HepG2 (cell line): ENCODE data around the gene LRRC27. TPM values are rescaled to one million over a fixed set of nuclear protein-coding genes. Genes with fewer than 3 reads are reported as not detected.

ENCODE experiments used
- ARHGAP35 ChIP-seq: sonication (generic); formaldehyde crosslinking; IDR thresholded peaks from 2 replicates; pipeline ENCODE4 v1.9.0; 2022; ENCODE audit warnings: mild to moderate bottlenecking, inconsistent platforms, moderate library complexity, missing genetic modification reagents, borderline replicate concordance
- CHCHD3 ChIP-seq: sonication (generic); formaldehyde crosslinking; IDR thresholded peaks from 2 replicates; pipeline ENCODE4 v1.8.0; 2022; ENCODE audit warnings: mild to moderate bottlenecking, missing genetic modification reagents, moderate library complexity
- HDAC2 ChIP-seq: sonication (generic); formaldehyde crosslinking; IDR thresholded peaks from 2 replicates; pipeline ENCODE4 v1.4.0; 2020; ENCODE audit warnings: missing genetic modification reagents
- KDM4B ChIP-seq: sonication (generic); formaldehyde crosslinking; IDR thresholded peaks from 2 replicates; pipeline ENCODE4 v1.4.0; 2020; ENCODE audit warnings: missing genetic modification reagents
- LCORL ChIP-seq, 2 experiments: fragments of 450-650 bp in 1 of 2; sonication (generic) in 1 of 2; formaldehyde crosslinking in 1 of 2; IDR thresholded peaks; 2 replicates each; pipeline versions ENCODE4 v1.5.0 to v1.6.1; 2017 to 2020; ENCODE audit warnings: antibody characterized with exemption in 1 of 2, missing genetic modification reagents in 1 of 2
- MYC ChIP-seq: sonication (generic); formaldehyde crosslinking; IDR thresholded peaks from 2 replicates; pipeline ENCODE4 v1.9.0; 2021; ENCODE audit warnings: missing genetic modification reagents, borderline replicate concordance
- SP5 ChIP-seq: IDR thresholded peaks from 2 replicates; pipeline ENCODE4 v1.6.1; 2016; ENCODE audit warnings: low read depth, borderline replicate concordance
- TP53 ChIP-seq: sonication (generic); formaldehyde crosslinking; conservative IDR thresholded peaks from 2 replicates; pipeline ENCODE4 v1.4.0; 2020; ENCODE audit warnings: missing genetic modification reagents
- ZBTB33 ChIP-seq: sonication (generic); formaldehyde crosslinking; IDR thresholded peaks from 2 replicates; pipeline ENCODE4 v1.4.0; 2020; ENCODE audit warnings: missing genetic modification reagents
- ZGPAT ChIP-seq: IDR thresholded peaks from 2 replicates; pipeline ENCODE4 v1.6.1; 2016; ENCODE audit warnings: mild to moderate bottlenecking
- ZMYM2 ChIP-seq: sonication (generic); formaldehyde crosslinking; IDR thresholded peaks from 2 replicates; pipeline ENCODE4 v1.8.0; 2022; ENCODE audit warnings: mild to moderate bottlenecking, missing genetic modification reagents
- ZNF160 ChIP-seq: sonication (generic); formaldehyde crosslinking; IDR thresholded peaks from 2 replicates; pipeline ENCODE4 v1.8.0; 2022; ENCODE audit warnings: mild to moderate bottlenecking, inconsistent platforms, missing genetic modification reagents
- ZNF350 ChIP-seq: sonication (generic); formaldehyde crosslinking; IDR thresholded peaks from 2 replicates; pipeline ENCODE4 v1.4.0; 2020; ENCODE audit warnings: mild to moderate bottlenecking, low read depth, missing genetic modification reagents, borderline replicate concordance
- ZNF546 ChIP-seq: sonication (generic); formaldehyde crosslinking; conservative IDR thresholded peaks from 2 replicates; pipeline ENCODE4 v1.8.1; 2023; ENCODE audit warnings: mild to moderate bottlenecking, missing genetic modification reagents
- ZNF550 ChIP-seq: sonication (generic); formaldehyde crosslinking; IDR thresholded peaks from 2 replicates; pipeline ENCODE4 v1.4.0; 2020; ENCODE audit warnings: mild to moderate bottlenecking, missing genetic modification reagents, borderline replicate concordance
- polyA plus RNA-seq, 8 experiments: library from polyadenylated mRNA; depleted of rRNA in 3 of 8; stranded (reverse) in 7 of 8; unstranded in 1 of 8; fragments of >200 nt; fragmentation: Illumina TruSeq in 4 of 8; extraction: Trizol in 4 of 8; gene quantifications; 2 replicates each; pipeline versions ENCODE4 v1.2.1 to v1.2.3, GENCODE V29; 2011 to 2016; ENCODE audit warnings: low read depth in 4 of 8, missing spikeins in 1 of 8, mixed read lengths in 1 of 8; ENCODE audit not compliant: insufficient read depth in 1 of 8
- total RNA-seq, 5 experiments: library from RNA; depleted of rRNA; stranded (reverse); fragments of >200 nt; fragmentation: Illumina TruSeq; extraction: Trizol; gene quantifications; 2 replicates each; pipeline ENCODE4 v1.2.3, GENCODE V29; 2016; ENCODE audit warnings: low read depth in 1 of 5
- TF ChIP-seq, protein P1 (sequence below): sonication (generic); formaldehyde crosslinking; IDR thresholded peaks from 2 replicates; pipeline ENCODE4 v1.4.0; 2020; ENCODE audit warnings: missing genetic modification reagents, borderline replicate concordance
- TF ChIP-seq, protein P2 (sequence below): sonication (generic); formaldehyde crosslinking; IDR thresholded peaks from 2 replicates; pipeline ENCODE4 v1.8.1; 2022; ENCODE audit warnings: low read depth, mild to moderate bottlenecking, missing genetic modification reagents

Gene LRRC27
- total and polyA plus RNA-seq, 2 of the 13 experiments (the other 11 are each of a cell fraction or from before 2014, with no cell fraction given), result 4.2 to 4.6 TPM

GRCh38 chr10:132420981-132421846 is 89.2 kb downstream of the LRRC27 start (continued):
- no peak; the same call in 1 of the 2 replicates for TF ChIP-seq ZGPAT (CRISPR knock-in tag)
- TF ChIP-seq ARHGAP35 (CRISPR knock-in tag), result no peak
- TF ChIP-seq KDM4B (CRISPR knock-in tag), result no peak
- TF ChIP-seq LCORL (IDR thresholded peaks at IDR 0.05), result no peak
- peak; percentile 82 for TF ChIP-seq LCORL (CRISPR knock-in tag; IDR thresholded peaks at IDR 0.05)
- 0 out of 2 replicates have a peak, but pooled peaks have one; percentile 21 for TF ChIP-seq MYC (CRISPR knock-in tag)
- peak; percentile 30; the same call in 1 of the 2 replicates for TF ChIP-seq ZNF350 (CRISPR knock-in tag)
- peak; percentile 17; the same call in 1 of the 2 replicates for TF ChIP-seq SP5
- no peak for TF ChIP-seq ZNF160 (CRISPR knock-in tag)
- TF ChIP-seq ZNF546 (CRISPR knock-in tag), result 0 out of 2 replicates have a peak, but pooled peaks have one; percentile 12
- TF ChIP-seq TP53 (CRISPR knock-in tag), result no peak
- TF ChIP-seq HDAC2 (CRISPR knock-in tag), result peak; percentile 42; the same call in 1 of the 2 replicates
- no peak for TF ChIP-seq ZBTB33 (CRISPR knock-in tag)
- TF ChIP-seq, protein P1, sequence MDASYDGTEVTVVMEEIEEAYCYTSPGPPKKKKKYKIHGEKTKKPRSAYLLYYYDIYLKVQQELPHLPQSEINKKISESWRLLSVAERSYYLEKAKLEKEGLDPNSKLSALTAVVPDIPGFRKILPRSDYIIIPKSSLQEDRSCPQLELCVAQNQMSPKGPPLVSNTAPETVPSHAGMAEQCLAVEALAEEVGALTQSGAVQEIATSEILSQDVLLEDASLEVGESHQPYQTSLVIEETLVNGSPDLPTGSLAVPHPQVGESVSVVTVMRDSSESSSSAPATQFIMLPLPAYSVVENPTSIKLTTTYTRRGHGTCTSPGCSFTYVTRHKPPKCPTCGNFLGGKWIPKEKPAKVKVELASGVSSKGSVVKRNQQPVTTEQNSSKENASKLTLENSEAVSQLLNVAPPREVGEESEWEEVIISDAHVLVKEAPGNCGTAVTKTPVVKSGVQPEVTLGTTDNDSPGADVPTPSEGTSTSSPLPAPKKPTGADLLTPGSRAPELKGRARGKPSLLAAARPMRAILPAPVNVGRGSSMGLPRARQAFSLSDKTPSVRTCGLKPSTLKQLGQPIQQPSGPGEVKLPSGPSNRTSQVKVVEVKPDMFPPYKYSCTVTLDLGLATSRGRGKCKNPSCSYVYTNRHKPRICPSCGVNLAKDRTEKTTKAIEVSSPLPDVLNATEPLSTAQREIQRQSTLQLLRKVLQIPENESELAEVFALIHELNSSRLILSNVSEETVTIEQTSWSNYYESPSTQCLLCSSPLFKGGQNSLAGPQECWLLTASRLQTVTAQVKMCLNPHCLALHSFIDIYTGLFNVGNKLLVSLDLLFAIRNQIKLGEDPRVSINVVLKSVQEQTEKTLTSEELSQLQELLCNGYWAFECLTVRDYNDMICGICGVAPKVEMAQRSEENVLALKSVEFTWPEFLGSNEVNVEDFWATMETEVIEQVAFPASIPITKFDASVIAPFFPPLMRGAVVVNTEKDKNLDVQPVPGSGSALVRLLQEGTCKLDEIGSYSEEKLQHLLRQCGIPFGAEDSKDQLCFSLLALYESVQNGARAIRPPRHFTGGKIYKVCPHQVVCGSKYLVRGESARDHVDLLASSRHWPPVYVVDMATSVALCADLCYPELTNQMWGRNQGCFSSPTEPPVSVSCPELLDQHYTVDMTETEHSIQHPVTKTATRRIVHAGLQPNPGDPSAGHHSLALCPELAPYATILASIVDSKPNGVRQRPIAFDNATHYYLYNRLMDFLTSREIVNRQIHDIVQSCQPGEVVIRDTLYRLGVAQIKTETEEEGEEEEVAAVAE (CRISPR knock-in tag), result no peak
- no peak for TF ChIP-seq ZMYM2 (CRISPR knock-in tag)
- 0 out of 2 replicates have a peak, but pooled peaks have one; percentile 11 for TF ChIP-seq CHCHD3
- TF ChIP-seq, protein P2, sequence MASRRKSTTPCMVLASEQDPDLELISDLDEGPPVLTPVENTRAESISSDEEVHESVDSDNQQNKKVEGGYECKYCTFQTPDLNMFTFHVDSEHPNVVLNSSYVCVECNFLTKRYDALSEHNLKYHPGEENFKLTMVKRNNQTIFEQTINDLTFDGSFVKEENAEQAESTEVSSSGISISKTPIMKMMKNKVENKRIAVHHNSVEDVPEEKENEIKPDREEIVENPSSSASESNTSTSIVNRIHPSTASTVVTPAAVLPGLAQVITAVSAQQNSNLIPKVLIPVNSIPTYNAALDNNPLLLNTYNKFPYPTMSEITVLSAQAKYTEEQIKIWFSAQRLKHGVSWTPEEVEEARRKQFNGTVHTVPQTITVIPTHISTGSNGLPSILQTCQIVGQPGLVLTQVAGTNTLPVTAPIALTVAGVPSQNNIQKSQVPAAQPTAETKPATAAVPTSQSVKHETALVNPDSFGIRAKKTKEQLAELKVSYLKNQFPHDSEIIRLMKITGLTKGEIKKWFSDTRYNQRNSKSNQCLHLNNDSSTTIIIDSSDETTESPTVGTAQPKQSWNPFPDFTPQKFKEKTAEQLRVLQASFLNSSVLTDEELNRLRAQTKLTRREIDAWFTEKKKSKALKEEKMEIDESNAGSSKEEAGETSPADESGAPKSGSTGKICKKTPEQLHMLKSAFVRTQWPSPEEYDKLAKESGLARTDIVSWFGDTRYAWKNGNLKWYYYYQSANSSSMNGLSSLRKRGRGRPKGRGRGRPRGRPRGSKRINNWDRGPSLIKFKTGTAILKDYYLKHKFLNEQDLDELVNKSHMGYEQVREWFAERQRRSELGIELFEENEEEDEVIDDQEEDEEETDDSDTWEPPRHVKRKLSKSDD (CRISPR knock-in tag), result no peak
- TF ChIP-seq ZNF550 (CRISPR knock-in tag), result no peak
